Peyer's patch (tissue), 4 donors: ENCODE results near the gene EMC10. TPM values are rescaled to one million over a fixed set of nuclear protein-coding genes. Genes with fewer than 3 reads are reported as not detected.

Experiments used
- DNase-seq, 3 donors: peaks; one replicate each; pipeline ENCODE4 v3.0.0-alpha.2; 2017 to 2019
- H3K27ac ChIP-seq, 4 donors: fragments of 200-600 bp; sonication (generic); one replicate each; pipeline ENCODE4 v1.5.1; 2016 to 2019
- H3K27me3 ChIP-seq, 2 donors: fragments of 200-600 bp; sonication (generic); one replicate each; pipeline ENCODE4 v1.5.1; 2019
- H3K36me3 ChIP-seq, 3 donors: fragments of 200-600 bp; sonication (generic); one replicate each; pipeline ENCODE4 v1.5.1; 2016 to 2019
- H3K4me1 ChIP-seq, 4 donors: fragments of 200-600 bp; sonication (generic); one replicate each; pipeline ENCODE4 v1.5.1; 2016 to 2019
- H3K4me3 ChIP-seq, 4 donors: fragments of 200-600 bp; sonication (generic); 1 replicate in 3 of 4; 2 replicates in 1 of 4; pipeline ENCODE4 v1.5.1; 2016 to 2019; ENCODE audit warnings: mild to moderate bottlenecking in 1 of 4
- H3K9me3 ChIP-seq, 4 donors: fragments of 200-600 bp; sonication (generic); one replicate each; pipeline ENCODE4 v1.5.1; 2016 to 2019; ENCODE audit warnings: mild to moderate bottlenecking in 1 of 4
- POLR2A ChIP-seq, 2 donors: fragments of 450-650 bp; IDR thresholded peaks; one replicate each; pipeline ENCODE4 v1.5.1; 2017; ENCODE audit warnings: antibody characterized with exemption in 2 of 2, mild to moderate bottlenecking in 2 of 2, moderate library complexity in 2 of 2
- total RNA-seq, 4 donors: library from RNA; depleted of rRNA; stranded (reverse); fragments of >200 nt; gene quantifications; one replicate each; pipeline ENCODE4 v1.1.0, GENCODE V29; 2016
- TF ChIP-seq, protein P1 (sequence below), 6 experiments: fragments of 450-650 bp in 4 of 6; fragments of 200-600 bp in 2 of 6; sonication (generic) in 1 of 6; IDR thresholded peaks; one replicate each; pipeline ENCODE4 v1.5.1; 2017 to 2019; ENCODE audit warnings: antibody characterized with exemption in 6 of 6, mild to moderate bottlenecking in 3 of 6, moderate library complexity in 1 of 6

The EMC10 gene
- total RNA-seq, 4 donors from 2014 or later: 63.5 to 134 (median 117) TPM

DNA sequence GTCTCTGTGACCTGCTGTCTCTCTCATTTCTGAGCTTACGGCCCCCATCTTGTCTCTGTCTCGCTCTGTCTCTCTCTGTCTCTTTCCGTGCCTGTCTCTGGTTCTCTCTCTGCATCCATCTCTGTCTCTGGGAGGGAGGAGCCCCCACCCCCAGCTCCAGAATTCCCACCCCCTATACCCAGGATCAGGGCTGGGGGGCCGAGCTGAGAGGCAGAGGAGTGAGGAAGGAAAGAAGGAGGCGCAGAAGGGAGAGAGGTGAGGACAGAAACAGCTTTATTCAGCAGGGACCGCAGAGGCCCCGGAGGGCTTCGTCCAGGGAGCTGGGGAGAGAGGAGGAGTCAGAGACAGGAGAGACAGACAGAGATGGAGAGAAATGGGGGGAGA is 20.7 kb downstream of the EMC10 start:
- H3K4me1 ChIP-seq: no peaks in the 10 kb centered on the region
- no peaks in the 10 kb centered on the region for H3K9me3 ChIP-seq
- no peak for TF ChIP-seq POLR2A (IDR thresholded peaks at IDR 0.05)
- TF ChIP-seq, protein P1, sequence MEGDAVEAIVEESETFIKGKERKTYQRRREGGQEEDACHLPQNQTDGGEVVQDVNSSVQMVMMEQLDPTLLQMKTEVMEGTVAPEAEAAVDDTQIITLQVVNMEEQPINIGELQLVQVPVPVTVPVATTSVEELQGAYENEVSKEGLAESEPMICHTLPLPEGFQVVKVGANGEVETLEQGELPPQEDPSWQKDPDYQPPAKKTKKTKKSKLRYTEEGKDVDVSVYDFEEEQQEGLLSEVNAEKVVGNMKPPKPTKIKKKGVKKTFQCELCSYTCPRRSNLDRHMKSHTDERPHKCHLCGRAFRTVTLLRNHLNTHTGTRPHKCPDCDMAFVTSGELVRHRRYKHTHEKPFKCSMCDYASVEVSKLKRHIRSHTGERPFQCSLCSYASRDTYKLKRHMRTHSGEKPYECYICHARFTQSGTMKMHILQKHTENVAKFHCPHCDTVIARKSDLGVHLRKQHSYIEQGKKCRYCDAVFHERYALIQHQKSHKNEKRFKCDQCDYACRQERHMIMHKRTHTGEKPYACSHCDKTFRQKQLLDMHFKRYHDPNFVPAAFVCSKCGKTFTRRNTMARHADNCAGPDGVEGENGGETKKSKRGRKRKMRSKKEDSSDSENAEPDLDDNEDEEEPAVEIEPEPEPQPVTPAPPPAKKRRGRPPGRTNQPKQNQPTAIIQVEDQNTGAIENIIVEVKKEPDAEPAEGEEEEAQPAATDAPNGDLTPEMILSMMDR (IDR thresholded peaks at IDR 0.05): no peak
- no peak overlapping the region for H3K27ac ChIP-seq
- no peaks in the 10 kb centered on the region for H3K36me3 ChIP-seq
- H3K27me3 ChIP-seq: no peaks in the 10 kb centered on the region
- DNase-seq: peak in 1 of 3 donors; percentile 25
- H3K4me3 ChIP-seq: no peak overlapping the region

DNA sequence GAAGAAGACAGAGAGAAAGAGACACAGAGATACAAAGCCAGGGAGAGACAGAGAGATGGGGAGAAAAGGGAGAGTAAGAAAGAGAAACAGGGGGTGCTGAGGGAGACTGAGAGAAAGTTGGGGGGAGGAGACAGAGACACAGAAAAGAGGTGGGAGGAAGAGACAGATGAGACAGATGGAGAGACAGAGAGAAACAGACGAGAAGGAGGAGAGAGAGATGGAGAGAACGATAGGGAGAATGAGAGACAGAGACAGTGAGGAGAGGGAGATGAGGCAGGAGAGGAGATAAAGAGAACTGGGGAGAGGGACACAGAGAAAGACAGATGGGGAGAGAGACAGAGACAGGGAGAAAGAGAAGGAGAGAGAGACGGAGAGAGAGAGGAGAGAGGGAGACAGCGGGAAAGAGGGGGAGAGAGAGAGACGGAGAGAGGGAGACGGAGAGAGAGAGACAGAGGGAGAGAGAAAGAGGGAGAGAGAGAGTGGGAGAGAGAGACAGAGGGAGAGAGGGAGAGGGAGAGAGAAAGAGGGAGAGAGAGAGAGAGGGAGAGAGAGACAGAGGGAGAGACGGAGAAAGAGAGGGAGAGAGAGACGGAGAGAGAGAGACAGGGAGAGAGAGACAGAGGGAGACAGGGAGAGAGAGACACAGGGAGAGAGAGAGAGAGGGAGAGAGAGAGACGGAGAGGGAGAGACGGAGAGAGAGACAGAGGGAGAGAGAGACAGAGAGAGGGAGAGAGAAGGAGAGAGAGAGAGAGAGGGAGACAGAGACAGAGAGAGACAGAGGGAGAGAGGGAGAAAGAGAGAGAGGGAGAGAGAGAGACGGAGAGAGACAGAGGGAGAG is 22.1 kb downstream of the EMC10 start:
- Histone ChIP-seq H3K36me3 (no peaks in the 10 kb centered on the region), H3K27me3 (no peaks in the 10 kb centered on the region), H3K27ac (no peak overlapping the region), H3K9me3 (no peaks in the 10 kb centered on the region), H3K4me3 (no peak overlapping the region), H3K4me1 (no peaks in the 10 kb centered on the region)
- TF ChIP-seq, protein P1 (IDR thresholded peaks at IDR 0.05): no peak
- TF ChIP-seq POLR2A (IDR thresholded peaks at IDR 0.05): no peak
- DNase-seq: no peak

DNA sequence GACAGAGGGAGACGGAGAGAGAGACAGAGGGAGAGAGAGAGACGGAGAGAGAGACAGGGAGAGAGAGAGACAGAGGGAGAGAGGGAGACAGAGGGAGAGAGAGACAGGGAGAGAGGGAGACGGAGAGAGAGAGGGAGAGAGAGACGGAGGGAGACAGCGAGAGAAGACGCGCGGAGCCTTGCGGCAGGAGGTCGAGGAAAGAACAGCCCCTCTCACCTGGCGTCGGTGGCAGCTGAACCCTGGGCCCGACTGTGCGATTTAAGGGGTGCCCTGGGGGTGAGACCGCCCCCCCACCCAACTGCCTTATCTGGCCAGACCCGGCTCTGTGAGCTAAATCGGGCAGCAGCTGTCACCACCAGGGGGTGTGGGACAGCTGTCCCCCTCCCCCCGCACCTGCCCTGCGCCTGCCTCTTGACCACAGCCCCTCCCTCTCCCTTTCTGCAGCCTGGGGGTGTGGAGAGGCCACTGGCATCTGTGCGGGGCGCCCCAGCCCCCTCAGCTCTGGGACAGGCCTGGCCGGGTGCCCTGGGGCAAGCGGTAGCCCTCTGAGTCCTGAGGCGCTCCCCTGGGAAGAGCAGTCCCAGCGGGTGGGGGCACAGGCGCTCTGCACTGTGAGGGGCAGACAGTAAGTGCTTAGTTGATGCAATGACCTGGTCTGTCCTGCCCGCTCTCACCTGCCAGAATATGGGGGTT is 23.9 kb downstream of the EMC10 start:
- DNase-seq: peak in 1 of 3 donors; percentile 42

DNA sequence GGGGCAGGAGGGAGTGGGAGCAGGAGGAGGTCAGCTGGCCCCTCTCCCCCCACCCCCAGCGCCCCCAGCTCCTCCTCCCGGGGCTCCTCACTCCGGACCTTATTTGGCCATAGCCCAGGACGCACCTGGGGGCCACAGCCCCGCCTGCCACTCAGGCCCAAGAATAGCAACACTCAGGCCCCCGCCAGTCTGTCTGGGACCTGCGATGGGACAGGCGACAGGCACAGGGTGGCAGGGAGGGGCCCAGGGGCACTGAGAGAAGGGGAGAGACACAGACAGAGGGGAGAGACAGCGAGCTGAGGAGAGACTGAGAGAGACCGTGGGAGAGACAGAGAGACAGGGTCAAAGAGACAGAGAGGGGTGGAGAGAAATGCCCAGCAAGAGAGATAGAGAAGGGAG is 24.4 kb downstream of the EMC10 start:
- no peaks in the 10 kb centered on the region for H3K9me3 ChIP-seq
- H3K27ac ChIP-seq: no peak overlapping the region
- no peak overlapping the region for H3K4me3 ChIP-seq
- no peaks in the 10 kb centered on the region for H3K4me1 ChIP-seq
- H3K27me3 ChIP-seq: no peaks in the 10 kb centered on the region
- DNase-seq: no peak
- TF ChIP-seq, protein P1 (IDR thresholded peaks at IDR 0.05): no peak
- no peak for TF ChIP-seq POLR2A (IDR thresholded peaks at IDR 0.05)
- no peaks in the 10 kb centered on the region for H3K36me3 ChIP-seq

More for the DNA sequence above, 23.9 kb downstream of the EMC10 start:
- no peak overlapping the region for H3K27ac ChIP-seq
- H3K4me3 ChIP-seq: no peak overlapping the region
- H3K9me3 ChIP-seq: no peaks in the 10 kb centered on the region
- TF ChIP-seq POLR2A (IDR thresholded peaks at IDR 0.05): no peak
- TF ChIP-seq, protein P1 (IDR thresholded peaks at IDR 0.05): peak in 1 of 6 experiments; percentile 11
- H3K36me3 ChIP-seq: no peaks in the 10 kb centered on the region
- no peaks in the 10 kb centered on the region for H3K4me1 ChIP-seq
- H3K27me3 ChIP-seq: no peaks in the 10 kb centered on the region

DNA sequence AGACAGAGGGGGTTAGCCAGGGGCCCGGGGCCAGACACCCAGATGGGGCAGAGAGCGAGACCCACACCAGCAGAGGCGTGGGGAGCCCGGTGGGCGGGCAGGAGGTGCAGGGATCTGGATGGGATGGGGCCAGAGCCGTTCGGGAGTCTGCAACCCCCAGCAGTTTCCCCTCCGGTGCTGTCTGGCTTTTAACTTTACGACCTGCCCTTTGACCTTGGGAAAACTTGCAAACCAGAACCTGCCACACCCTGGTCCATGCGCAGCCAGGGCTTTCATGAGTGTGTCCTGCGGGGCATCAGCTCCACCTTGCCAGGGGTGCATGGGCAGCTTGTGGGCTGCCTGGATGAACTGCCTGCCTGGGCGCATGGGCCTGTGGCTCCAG is 24.9 kb downstream of the EMC10 start:
- Histone ChIP-seq H3K27ac (no peak overlapping the region), H3K36me3 (no peaks in the 10 kb centered on the region), H3K9me3 (no peaks in the 10 kb centered on the region), H3K4me1 (no peaks in the 10 kb centered on the region), H3K4me3 (no peak overlapping the region), H3K27me3 (no peaks in the 10 kb centered on the region)
- TF ChIP-seq, protein P1 (IDR thresholded peaks at IDR 0.05): no peak
- DNase-seq: peak in 1 of 3 donors; percentile 49
